GM12873 (cell line): ENCODE results near the gene MARVELD1.

Experiments used
- TF ChIP-seq, protein P1 (sequence below): IDR thresholded peaks from 2 replicates; pipeline ENCODE4 v1.5.1; 2012; ENCODE audit warnings: low read depth, mild to moderate bottlenecking, moderate library complexity, low read length, control low read depth; ENCODE audit not compliant: insufficient read depth; ENCODE audit errors: missing control alignments

Gene MARVELD1

DNA sequence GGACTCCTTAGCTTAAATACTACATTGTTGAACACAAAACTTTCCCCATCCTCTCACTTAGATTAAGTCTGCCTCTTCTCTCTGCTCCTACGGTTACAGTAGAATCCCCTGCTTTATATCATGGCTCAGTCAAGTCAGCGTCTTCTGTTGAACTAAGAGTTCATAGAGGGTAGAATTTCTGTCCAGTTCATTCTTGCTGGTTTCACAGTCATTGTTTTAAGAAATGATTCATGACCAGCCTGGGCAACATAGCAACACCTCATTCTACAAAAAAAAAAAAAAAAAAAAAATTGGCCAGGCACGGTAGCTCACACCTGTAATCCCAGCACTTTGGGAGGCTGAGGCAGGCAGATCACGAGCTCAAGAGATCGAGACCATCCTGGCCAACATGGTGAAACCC lies 19.7 kb downstream of the MARVELD1 start:
- TF ChIP-seq, protein P1, sequence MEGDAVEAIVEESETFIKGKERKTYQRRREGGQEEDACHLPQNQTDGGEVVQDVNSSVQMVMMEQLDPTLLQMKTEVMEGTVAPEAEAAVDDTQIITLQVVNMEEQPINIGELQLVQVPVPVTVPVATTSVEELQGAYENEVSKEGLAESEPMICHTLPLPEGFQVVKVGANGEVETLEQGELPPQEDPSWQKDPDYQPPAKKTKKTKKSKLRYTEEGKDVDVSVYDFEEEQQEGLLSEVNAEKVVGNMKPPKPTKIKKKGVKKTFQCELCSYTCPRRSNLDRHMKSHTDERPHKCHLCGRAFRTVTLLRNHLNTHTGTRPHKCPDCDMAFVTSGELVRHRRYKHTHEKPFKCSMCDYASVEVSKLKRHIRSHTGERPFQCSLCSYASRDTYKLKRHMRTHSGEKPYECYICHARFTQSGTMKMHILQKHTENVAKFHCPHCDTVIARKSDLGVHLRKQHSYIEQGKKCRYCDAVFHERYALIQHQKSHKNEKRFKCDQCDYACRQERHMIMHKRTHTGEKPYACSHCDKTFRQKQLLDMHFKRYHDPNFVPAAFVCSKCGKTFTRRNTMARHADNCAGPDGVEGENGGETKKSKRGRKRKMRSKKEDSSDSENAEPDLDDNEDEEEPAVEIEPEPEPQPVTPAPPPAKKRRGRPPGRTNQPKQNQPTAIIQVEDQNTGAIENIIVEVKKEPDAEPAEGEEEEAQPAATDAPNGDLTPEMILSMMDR: no peak

DNA sequence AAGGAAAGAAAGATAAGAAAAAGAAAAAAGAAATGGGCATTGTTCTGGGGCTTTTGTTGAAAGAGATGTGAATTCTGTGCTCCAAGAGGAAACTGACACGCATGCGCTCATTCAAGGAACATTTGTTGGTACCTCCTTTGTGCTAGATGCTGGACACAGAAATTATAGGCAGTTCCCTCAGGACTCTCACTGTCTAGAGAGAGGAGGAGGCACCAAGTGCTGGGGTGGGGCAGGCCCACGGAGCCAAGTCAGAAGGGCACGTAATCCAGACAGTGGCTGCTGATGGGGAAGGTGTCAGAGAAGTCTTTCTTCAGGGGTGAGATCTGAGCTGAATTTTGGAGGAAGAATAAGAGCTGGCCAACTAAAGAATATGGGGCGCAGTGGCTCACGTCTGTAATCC lies 20.5 kb downstream of the MARVELD1 start:
- TF ChIP-seq, protein P1: no peak

DNA sequence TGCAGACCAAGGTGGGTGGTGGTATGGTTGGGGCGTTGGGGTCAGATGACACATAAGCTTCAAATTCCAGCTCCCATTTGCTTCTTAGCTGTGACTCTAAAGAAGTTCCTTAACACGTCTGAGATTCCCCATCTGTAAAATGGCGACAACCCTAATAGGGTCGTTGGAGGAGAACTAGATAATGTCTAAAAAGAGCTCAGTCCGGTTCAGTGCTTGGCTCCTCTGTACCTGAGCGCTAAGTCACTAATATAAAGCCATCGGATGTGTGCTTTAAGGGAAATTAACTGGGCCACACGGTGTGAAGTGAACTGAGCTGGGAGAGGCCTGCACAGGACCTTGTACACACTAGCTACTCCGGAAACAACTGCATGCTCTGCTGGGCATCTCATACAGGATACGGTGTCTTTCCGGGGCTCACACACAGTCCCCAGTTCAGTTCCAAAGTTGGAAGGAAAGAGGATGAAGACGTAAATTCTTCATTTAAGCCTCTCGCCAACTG lies 22.9 kb downstream of the MARVELD1 start:
- TF ChIP-seq, protein P1: no peak

DNA sequence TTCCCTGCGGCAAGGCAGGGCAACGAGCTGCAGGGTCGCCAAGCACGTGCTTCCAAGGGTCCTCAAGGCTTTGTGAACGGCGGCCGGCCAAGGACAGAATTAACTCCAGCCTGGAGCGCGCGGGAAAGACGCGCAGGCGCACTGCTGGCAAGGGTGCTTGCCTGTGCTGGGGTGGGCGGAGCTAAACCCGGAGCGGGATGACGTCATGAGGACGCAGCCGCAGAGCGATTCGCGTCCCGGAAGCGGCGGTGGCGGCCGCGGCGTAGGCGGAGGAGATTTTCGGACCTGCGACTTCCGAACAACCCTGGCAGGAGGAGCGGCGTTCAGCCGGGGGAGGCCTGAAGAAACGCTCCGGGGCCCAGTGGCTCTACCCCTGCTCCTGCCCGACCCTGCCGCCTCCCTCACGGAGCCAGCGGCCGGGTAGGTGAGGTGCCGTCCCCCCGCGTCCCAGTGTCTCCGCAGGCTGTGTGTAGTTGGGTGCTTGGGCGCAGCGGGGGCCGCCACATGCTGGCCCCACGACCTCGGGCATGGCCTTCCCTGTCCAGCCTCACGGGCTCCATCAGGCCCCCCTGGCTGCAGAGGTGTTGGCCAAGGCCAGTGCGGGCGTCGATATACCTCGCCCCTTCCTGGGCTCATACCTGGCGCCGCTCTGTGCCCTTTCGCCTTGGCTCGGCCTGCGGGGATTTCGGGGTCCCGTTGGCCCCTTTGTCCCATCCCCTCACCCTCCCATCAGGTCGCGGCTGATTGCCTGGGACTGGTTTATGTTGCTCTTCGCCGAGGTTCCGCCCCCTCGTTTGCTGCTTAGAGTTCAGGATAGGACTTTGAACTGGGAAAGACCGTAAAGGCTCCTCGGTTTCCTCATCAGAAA lies 23.6 kb downstream of the MARVELD1 start, which contains the start of gene ZFYVE27:
Gene ZFYVE27 (plus strand): TSS at position 227 of the 868 bp plus-strand sequence. CDS start 1,350 bp downstream, outside the sequence.
- TF ChIP-seq, protein P1: no peak

DNA sequence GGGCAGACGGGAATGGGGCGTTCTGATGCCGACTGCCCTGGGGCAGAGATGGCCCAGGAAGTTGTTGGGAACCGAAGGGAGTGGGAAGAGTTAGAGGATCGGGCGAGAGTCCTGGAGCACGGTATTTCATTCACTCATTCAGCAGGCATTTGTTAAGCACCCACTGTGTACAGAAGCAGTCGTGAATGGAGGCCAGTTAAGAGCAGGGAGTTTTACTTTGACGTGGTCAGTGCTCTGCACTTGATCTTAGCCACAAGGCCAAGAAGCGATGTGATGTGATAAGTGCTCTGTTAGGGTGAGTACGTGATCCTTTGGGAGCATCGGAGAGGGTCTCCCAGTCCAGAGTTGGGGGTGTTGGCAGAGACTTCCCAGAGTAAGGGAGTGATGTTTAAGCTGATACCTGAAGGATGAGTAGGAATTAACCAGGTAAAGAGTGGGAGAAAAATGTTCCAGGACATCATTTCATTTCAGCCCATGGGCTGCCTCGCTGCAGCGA lies 24.3 kb downstream of the MARVELD1 start:
- TF ChIP-seq, protein P1: no peak

DNA sequence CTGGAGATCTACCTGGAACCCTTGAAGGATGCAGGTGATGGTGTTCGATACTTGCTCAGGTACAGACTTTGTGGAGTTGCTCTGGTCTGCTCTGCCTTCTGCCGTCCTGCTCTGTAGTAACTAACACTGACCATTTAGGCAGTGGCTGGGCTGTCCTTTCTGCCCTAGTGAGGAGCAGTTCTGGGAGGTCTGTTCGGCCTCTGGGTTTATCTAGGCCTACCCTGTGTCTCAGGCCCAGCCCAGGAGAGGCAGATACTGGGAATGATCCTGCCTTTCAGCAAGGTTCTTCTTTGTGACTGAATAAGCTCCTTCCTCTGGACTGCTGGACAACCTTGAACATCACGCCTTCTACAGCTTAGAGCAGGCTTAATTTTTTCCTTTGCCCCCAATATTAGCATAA lies 25.1 kb downstream of the MARVELD1 start:
- TF ChIP-seq, protein P1: no peak

DNA sequence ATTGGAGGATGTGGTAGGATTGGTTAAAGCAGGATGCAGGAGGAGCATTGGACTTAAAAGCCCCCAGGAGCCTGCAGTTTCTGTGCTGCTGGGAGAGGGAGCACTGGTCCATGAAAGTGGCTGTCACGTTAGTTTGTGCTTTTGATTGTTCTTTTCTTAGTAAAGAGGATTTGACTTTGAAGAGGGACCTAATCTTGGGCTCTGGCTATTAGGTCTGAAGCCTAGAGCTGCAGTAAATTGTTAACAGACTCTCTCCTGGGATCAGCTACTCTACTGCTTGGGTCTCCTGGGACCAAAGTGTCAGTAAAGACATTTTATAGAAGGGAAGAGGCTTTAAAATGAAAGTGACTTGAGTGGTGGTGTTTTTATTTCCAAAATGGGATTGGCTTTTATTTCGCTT lies 27.1 kb downstream of the MARVELD1 start:
- TF ChIP-seq, protein P1: no peak
